OCI-LY7 (cell line): ENCODE measurements around the gene LRRC75B. TPM values are rescaled to one million over a fixed set of nuclear protein-coding genes. Genes with fewer than 3 reads are reported as not detected.
"Not testable (repeated sequence)": the region's sequence is repeated elsewhere in the genome, so short reads cannot be mapped to it uniquely, and the experiment has no call there.

Source experiments
- BruUV-seq: library from RNA; stranded (reverse); fragments of 400-500 nt; replicated peaks from 2 replicates; lab custom pipeline; 2021; lab: Mats Ljungman, UMichigan
- CTCF ChIA-PET: fragments of 300-600 bp; sonication (Branson Sonifier 250); formaldehyde crosslinking; loops from one replicate; lab custom pipeline; 2022; ENCODE audit warnings: antibody characterized with exemption; ENCODE audit not compliant: unreplicated experiment; lab: Charles Lee
- POLR2A ChIA-PET: fragments of 300-600 bp; sonication (Branson Sonifier 250); formaldehyde crosslinking; loops from one replicate; lab custom pipeline; 2022; ENCODE audit warnings: antibody characterized with exemption; lab: Charles Lee
- DNase-seq: peaks from one replicate; pipeline ENCODE4 v3.0.0-alpha.2; 2015; ENCODE audit warnings: low spot score
- H2AFZ ChIP-seq: fragments of 200-600 bp; sonication (generic), shearing (Covaris generic); 2 replicates; pipeline ENCODE4 v1.6.1; 2014; ENCODE audit warnings: mild to moderate bottlenecking, antibody characterized with exemption, low read length, moderate library complexity
- H3K27ac ChIP-seq: fragments of 200-600 bp; sonication (generic); 2 replicates; pipeline ENCODE4 v1.5.1; 2014; ENCODE audit warnings: mixed run types, low read depth, mild to moderate bottlenecking, moderate library complexity, low read length, inconsistent platforms; ENCODE audit not compliant: poor library complexity, severe bottlenecking
- H3K36me3 ChIP-seq: fragments of 200-600 bp; sonication (generic); 2 replicates; pipeline ENCODE4 v1.6.1; 2014; ENCODE audit warnings: mild to moderate bottlenecking, antibody characterized with exemption, low read length, moderate library complexity, mixed read lengths; ENCODE audit not compliant: insufficient read depth
- H3K4me1 ChIP-seq: fragments of 200-600 bp; sonication (generic); 2 replicates; pipeline ENCODE4 v1.5.1; 2014; ENCODE audit warnings: mild to moderate bottlenecking, low read length; ENCODE audit not compliant: insufficient read depth, poor library complexity, severe bottlenecking
- H3K4me2 ChIP-seq: fragments of 200-600 bp; sonication (generic); 2 replicates; pipeline ENCODE4 v1.6.1; 2014; ENCODE audit warnings: mild to moderate bottlenecking, low read length
- H3K4me3 ChIP-seq: fragments of 200-600 bp; sonication (generic); 2 replicates; pipeline ENCODE4 v1.5.1; 2014; ENCODE audit warnings: mild to moderate bottlenecking, low read depth, low read length; ENCODE audit not compliant: poor library complexity, severe bottlenecking
- H3K79me2 ChIP-seq: fragments of 200-600 bp; sonication (generic); 2 replicates; pipeline ENCODE4 v1.6.1; 2016; ENCODE audit warnings: low read depth, mild to moderate bottlenecking, low read length, moderate library complexity, mixed read lengths; ENCODE audit not compliant: insufficient read depth
- H3K9me2 ChIP-seq: fragments of 200-600 bp; sonication (generic); 2 replicates; pipeline ENCODE4 v1.6.1; 2016; ENCODE audit warnings: mild to moderate bottlenecking, low read length, mixed read lengths; ENCODE audit not compliant: insufficient read depth
- H3K9me3 ChIP-seq: fragments of 200-600 bp; sonication (generic); 2 replicates; pipeline ENCODE4 v1.6.1; 2014; ENCODE audit warnings: mild to moderate bottlenecking, mixed run types, low read length, mixed read lengths
- H4K20me1 ChIP-seq: fragments of 200-600 bp; sonication (generic); 2 replicates; pipeline ENCODE4 v1.6.1; 2014; ENCODE audit warnings: mild to moderate bottlenecking, antibody characterized with exemption, low read length, moderate library complexity, mixed read lengths; ENCODE audit not compliant: insufficient read depth
- CTCF ChIP-seq: fragments of 200-600 bp; sonication (generic); conservative IDR thresholded peaks from 2 replicates; pipeline ENCODE4 v1.5.1; 2014; ENCODE audit warnings: mild to moderate bottlenecking, antibody characterized with exemption, low read length, moderate library complexity, mixed read lengths
- EZH2phosphoT487 ChIP-seq: fragments of 200-600 bp; sonication (generic); IDR thresholded peaks from 2 replicates; pipeline ENCODE4 v1.6.1; 2018; ENCODE audit warnings: low read depth, borderline replicate concordance, mild to moderate bottlenecking, mixed run types, antibody characterized with exemption, low read length, moderate library complexity, mixed read lengths
- intact Hi-C: fragments of 100-400 bp; cut with micrococcal nuclease; formaldehyde crosslinking; loops from one replicate; pipeline ENCODE4 v1.10.0; 2022; ENCODE audit not compliant: unreplicated experiment
- total RNA-seq, 2 experiments: library from RNA; depleted of rRNA in 1 of 2; stranded (reverse); fragments of >200 nt in 1 of 2; shearing (Covaris generic) in 1 of 2; gene quantifications; 2 replicates each; pipeline ENCODE4 v1.2.3, GENCODE V29; 2014 to 2022

Gene LRRC75B
- total RNA-seq, 2 experiments from 2014 or later: not detected

DNA sequence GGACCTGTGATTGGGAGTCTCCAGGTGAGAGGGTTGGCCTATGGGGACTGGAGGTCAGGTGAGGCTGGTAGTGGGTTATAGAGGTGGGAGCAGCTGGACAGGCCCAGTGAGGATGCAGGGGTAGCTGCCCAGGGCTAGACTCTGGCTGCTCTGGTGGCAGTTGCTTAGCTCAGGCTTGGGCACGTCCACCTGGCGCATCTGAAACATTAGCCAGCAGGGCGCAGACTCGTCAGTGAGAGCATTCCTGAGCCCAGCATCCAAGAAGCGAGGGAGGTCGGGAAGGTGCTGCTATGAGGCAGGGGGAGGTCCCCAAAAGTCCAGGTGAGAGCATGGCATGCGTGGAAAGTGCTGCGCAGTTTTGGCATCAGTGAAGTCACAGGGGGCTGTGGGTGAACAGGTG is 6.6 kb upstream of the LRRC75B start:
- Histone ChIP-seq H3K4me1 (peaks cover 12% of the 10 kb centered on the region), H2AFZ (no peak overlapping the region), H3K36me3 (no peaks in the 10 kb centered on the region), H3K9me3 (no peaks in the 10 kb centered on the region), H3K79me2 (no peaks in the 10 kb centered on the region), H3K4me2 (no peak overlapping the region), H4K20me1 (no peaks in the 10 kb centered on the region), H3K9me2 (no peaks in the 10 kb centered on the region), H3K4me3 (no peak overlapping the region), H3K27ac (no peak overlapping the region)
- ChIA-PET POLR2A (no interaction called here), CTCF (no interaction called here)
- no TSS peak for BruUV-seq
- TF ChIP-seq CTCF (no peak), EZH2phosphoT487 (no peak)
- intact Hi-C loops: no loop called here
- DNase-seq: no peak

GRCh38 chr22:24597076-24597475 is 4.2 kb upstream of the LRRC75B start:
- intact Hi-C loops, H3K4me2 ChIP-seq, H3K27ac ChIP-seq, H3K9me2 ChIP-seq, H3K36me3 ChIP-seq, CTCF ChIA-PET, H2AFZ ChIP-seq, H3K79me2 ChIP-seq, BruUV-seq, H4K20me1 ChIP-seq, DNase-seq, H3K4me1 ChIP-seq, H3K9me3 ChIP-seq, H3K4me3 ChIP-seq: not testable (repeated sequence)
- POLR2A ChIA-PET: interaction anchor here (0.7 kb wide), 3 partner anchors 167 to 1496 kb away, joined by 3 to 5 read pairs (median 4); no protein-coding TSS in a partner anchor

- no peaks in the 10 kb centered on the region for H3K9me2 ChIP-seq
- H2AFZ ChIP-seq: no peak overlapping the region
- no peaks in the 10 kb centered on the region for H3K9me3 ChIP-seq
- no peaks in the 10 kb centered on the region for H3K36me3 ChIP-seq
- no peaks in the 10 kb centered on the region for H4K20me1 ChIP-seq
- no peak overlapping the region for H3K4me3 ChIP-seq
- H3K4me2 ChIP-seq: no peak overlapping the region
- DNase-seq: no peak
- ChIA-PET CTCF (no interaction called here), POLR2A (no interaction called here)
- H3K4me1 ChIP-seq: no peaks in the 10 kb centered on the region
- no peak overlapping the region for H3K27ac ChIP-seq
- TF ChIP-seq EZH2phosphoT487 (no peak), CTCF (no peak)
- no TSS peak for BruUV-seq
- no peaks in the 10 kb centered on the region for H3K79me2 ChIP-seq
- intact Hi-C loops: no loop called here
Measured at GRCh38 chr22:24595863-24596262, 3.0 kb upstream of the LRRC75B start.
